Cortex of kidney (tissue), 1 donor: ENCODE measurements around the gene PDGFB.
"Not testable (repeated sequence)": the region's sequence is repeated elsewhere in the genome, so short reads cannot be mapped to it uniquely, and the experiment has no call there.

Experiments
- DNase-seq: peaks from one replicate; lab custom pipeline; 2025; lab: John Stamatoyannopoulos, UW

The PDGFB gene

GRCh38 chr22:39227542-39228272, 17.1 kb downstream of the PDGFB start:
- DNase-seq = no peak

GRCh38 chr22:39226353-39226752, 18.4 kb downstream of the PDGFB start:
- DNase-seq = no peak

GRCh38 chr22:39225591-39225990, 19.2 kb downstream of the PDGFB start:
- DNase-seq = no peak

- no peak for DNase-seq
These were observed 20.2 kb downstream of the PDGFB start for GRCh38 chr22:39224550-39224949.

- no peak for DNase-seq
These were observed 21.6 kb downstream of the PDGFB start for GRCh38 chr22:39223091-39223710.

GRCh38 chr22:39221999-39222686, 22.6 kb downstream of the PDGFB start:
- no peak for DNase-seq

GRCh38 chr22:39220890-39221850, 23.6 kb downstream of the PDGFB start:
- DNase-seq = no peak

GRCh38 chr22:39220450-39220849, 24.3 kb downstream of the PDGFB start:
- no peak for DNase-seq

- DNase-seq = no peak
These were observed 25.4 kb downstream of the PDGFB start for GRCh38 chr22:39219071-39220039.

GRCh38 chr22:39218432-39218831, 26.4 kb downstream of the PDGFB start:
- not testable (repeated sequence) for DNase-seq

GRCh38 chr22:39216143-39216490, 28.7 kb downstream of the PDGFB start:
- no peak for DNase-seq

- no peak for DNase-seq
These were observed 29.2 kb downstream of the PDGFB start for GRCh38 chr22:39215426-39216142.

GRCh38 chr22:39215070-39215396, 29.7 kb downstream of the PDGFB start:
- DNase-seq = no peak

- no peak for DNase-seq
These were observed 30.3 kb downstream of the PDGFB start for GRCh38 chr22:39214383-39215069.

GRCh38 chr22:39214006-39214382, 30.8 kb downstream of the PDGFB start:
- no peak for DNase-seq

GRCh38 chr22:39212721-39213376, 31.9 kb downstream of the PDGFB start:
- no peak for DNase-seq

- no peak for DNase-seq
These were observed 35.0 kb downstream of the PDGFB start for GRCh38 chr22:39209756-39210155.

GRCh38 chr22:39208013-39208680, 36.6 kb downstream of the PDGFB start:
- DNase-seq = no peak
